GM12865 (cell line): ENCODE data around the gene DEF6.

Experiments
- DNase-seq: peaks from one replicate; pipeline ENCODE4 v3.0.0; 2010; ENCODE audit warnings: low read depth
- H3K4me3 ChIP-seq: 2 replicates; pipeline ENCODE4 v1.5.1; 2011; ENCODE audit warnings: mild to moderate bottlenecking, low read depth, low read length, control low read depth
- CTCF ChIP-seq: IDR thresholded peaks from 2 replicates; pipeline ENCODE4 v1.5.1; 2011; ENCODE audit warnings: low read length, control low read depth, low read depth, inconsistent platforms; ENCODE audit not compliant: insufficient read depth; ENCODE audit errors: missing control alignments

Gene DEF6, protein sequence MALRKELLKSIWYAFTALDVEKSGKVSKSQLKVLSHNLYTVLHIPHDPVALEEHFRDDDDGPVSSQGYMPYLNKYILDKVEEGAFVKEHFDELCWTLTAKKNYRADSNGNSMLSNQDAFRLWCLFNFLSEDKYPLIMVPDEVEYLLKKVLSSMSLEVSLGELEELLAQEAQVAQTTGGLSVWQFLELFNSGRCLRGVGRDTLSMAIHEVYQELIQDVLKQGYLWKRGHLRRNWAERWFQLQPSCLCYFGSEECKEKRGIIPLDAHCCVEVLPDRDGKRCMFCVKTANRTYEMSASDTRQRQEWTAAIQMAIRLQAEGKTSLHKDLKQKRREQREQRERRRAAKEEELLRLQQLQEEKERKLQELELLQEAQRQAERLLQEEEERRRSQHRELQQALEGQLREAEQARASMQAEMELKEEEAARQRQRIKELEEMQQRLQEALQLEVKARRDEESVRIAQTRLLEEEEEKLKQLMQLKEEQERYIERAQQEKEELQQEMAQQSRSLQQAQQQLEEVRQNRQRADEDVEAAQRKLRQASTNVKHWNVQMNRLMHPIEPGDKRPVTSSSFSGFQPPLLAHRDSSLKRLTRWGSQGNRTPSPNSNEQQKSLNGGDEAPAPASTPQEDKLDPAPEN

DNA sequence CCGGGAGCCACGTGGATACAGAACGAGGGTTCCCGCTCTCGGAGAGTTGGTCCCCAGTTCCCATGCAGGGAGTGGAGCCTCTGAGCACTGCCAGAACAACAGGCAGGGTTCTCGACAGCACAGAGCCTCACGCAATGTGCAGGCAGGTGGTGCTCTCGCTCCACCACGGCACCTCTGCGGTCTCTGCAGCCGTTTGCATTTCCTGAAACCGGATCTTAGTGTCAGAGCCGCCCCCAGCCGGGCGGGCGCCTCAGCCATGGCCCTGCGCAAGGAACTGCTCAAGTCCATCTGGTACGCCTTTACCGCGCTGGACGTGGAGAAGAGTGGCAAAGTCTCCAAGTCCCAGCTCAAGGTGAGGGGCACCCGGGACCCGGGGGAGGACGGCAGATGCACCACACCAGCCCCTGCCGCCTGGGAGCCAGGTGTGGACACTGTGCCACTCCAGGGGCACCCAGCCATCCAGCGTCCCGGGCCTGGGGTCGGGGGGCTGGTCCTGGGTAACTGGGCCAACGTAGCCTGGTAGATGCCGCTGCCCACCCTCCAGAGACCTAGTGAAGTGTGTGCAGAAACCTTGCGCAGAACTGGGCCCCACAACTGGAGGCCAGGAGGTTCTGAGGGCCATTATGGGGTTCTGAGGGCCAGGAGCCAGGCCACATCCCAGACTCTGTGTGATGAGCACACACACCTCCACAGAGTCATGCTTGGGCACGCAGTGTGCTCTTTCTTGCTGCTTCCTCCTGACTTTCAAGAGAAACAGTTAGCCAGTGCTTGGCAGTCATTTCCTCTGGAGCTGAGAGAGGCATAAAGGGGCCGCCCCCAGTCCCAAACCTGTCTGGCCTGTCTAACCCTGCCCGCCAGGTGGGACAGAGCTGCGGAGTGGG lies at the start of gene DEF6:
Gene DEF6 (plus strand): TSS at position 218 of the 881 bp plus-strand sequence. CDS start 39 bp downstream, at position 257.
- peak; percentile 98 for TF ChIP-seq CTCF
- peak within 1 kb of the TSS; percentile 90 for H3K4me3 ChIP-seq
- DNase-seq, result peak; percentile 95

DNA sequence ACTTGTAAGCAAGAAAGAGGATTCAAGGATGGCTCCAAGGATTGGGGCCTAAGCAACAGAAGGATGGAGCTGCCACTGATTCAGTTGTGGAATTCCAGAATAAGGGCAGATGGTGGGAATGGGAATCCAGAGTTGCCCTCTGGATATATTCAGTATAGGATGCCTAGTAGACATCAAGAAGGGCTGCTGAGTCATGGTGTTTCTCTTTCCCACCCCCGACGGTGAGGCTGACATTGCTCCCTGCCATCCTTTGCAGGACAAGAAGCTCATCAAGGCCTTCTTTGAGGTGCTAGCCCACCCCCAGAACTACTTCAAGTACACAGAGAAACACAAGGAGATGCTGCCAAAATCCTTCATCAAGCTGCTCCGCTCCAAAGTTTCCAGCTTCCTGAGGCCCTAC lies 49.3 kb upstream of the DEF6 start:
- DNase-seq, result no peak
- TF ChIP-seq CTCF, result no peak
- H3K4me3 ChIP-seq, result peak overlapping the region; percentile 26; the same call in 1 of the 2 replicates

DNA sequence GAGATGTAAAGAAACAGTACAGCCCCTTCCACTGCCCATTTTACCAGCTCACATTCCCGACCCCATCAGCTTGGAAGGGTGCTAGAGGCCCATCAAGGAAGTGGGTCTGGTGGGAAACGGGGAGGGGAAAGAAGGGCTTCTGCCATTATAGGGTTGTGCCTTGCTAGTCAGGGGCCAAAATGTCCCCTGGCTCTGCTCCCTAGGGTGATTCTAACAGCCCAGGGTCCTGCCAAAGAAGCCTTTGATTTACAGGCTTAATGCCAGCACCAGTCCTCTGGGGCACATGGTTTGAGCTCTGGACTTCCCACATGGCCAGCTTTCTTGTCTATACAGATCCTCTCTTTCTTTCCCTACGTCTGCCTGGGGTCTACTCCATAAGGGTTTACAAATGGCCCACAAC lies 48.7 kb upstream of the DEF6 start:
- DNase-seq, result no peak
- H3K4me3 ChIP-seq, result no peak overlapping the region
- no peak for TF ChIP-seq CTCF

- no peak for TF ChIP-seq CTCF
- no peak for DNase-seq
- H3K4me3 ChIP-seq, result no peak overlapping the region
Measured at GRCh38 chr6:35251949-35252348, 45.7 kb upstream of the DEF6 start.

GRCh38 chr6:35253249-35253648 lies 44.4 kb upstream of the DEF6 start:
- no peak for DNase-seq
- TF ChIP-seq CTCF, result no peak
- H3K4me3 ChIP-seq, result no peak overlapping the region

GRCh38 chr6:35258336-35258735 lies 39.3 kb upstream of the DEF6 start:
- H3K4me3 ChIP-seq, result peak overlapping the region; percentile 79
- no peak for DNase-seq
- no peak for TF ChIP-seq CTCF
